WTC11 (cell line): ENCODE measurements around the gene CTDP1. TPM values are rescaled to one million over a fixed set of nuclear protein-coding genes. Genes with fewer than 3 reads are reported as not detected.

Experiments used
- ATAC-seq: fragments of 200-7000 bp; cut with Tn5 transposase; 2 replicates; pipeline ENCODE4 v1.10.0; 2021; ENCODE audit warnings: mild to moderate bottlenecking, moderate library complexity
- CTCF ChIA-PET: fragments of 300-600 bp; sonication (Branson Sonifier 250); formaldehyde crosslinking; loops from one replicate; lab custom pipeline; 2021; ENCODE audit warnings: antibody characterized with exemption; lab: Charles Lee
- POLR2A ChIA-PET: fragments of 350-600 bp; sonication (Branson Sonifier 250); formaldehyde crosslinking; loops from one replicate; lab custom pipeline; 2021; ENCODE audit warnings: antibody characterized with exemption; lab: Charles Lee
- DNase-seq: peaks from one replicate; pipeline ENCODE4 v3.0.0; 2021; ENCODE audit warnings: low spot score
- H3K27ac Mint-ChIP-seq: 2 replicates; pipeline ENCODE4 v1.8.0; 2021; ENCODE audit warnings: mixed read lengths
- H3K27me3 Mint-ChIP-seq: 2 replicates; pipeline ENCODE4 v1.8.0; 2021; ENCODE audit warnings: low read depth, mild to moderate bottlenecking, moderate library complexity, mixed read lengths
- H3K36me3 Mint-ChIP-seq: 2 replicates; pipeline ENCODE4 v1.8.0; 2021; ENCODE audit warnings: mixed read lengths
- H3K4me1 Mint-ChIP-seq: 2 replicates; pipeline ENCODE4 v1.8.0; 2022; ENCODE audit warnings: mixed read lengths
- H3K4me3 Mint-ChIP-seq: 2 replicates; pipeline ENCODE4 v1.8.0; 2021; ENCODE audit warnings: mild to moderate bottlenecking, moderate library complexity, mixed read lengths
- H3K9me3 Mint-ChIP-seq: 2 replicates; pipeline ENCODE4 v1.8.0; 2021; ENCODE audit warnings: mixed read lengths
- AFF4 ChIP-seq: sonication (generic); formaldehyde crosslinking; IDR thresholded peaks from 2 replicates; pipeline ENCODE4 v1.8.1; 2023; ENCODE audit warnings: mild to moderate bottlenecking, missing genetic modification reagents, borderline replicate concordance
- ATF2 ChIP-seq: sonication (generic); formaldehyde crosslinking; IDR thresholded peaks from 2 replicates; pipeline ENCODE4 v1.8.1; 2022; ENCODE audit warnings: low read depth, missing genetic modification reagents, borderline replicate concordance
- CDX4 ChIP-seq: fragments of 250-450 bp; sonication (Bioruptor Pico); IDR thresholded peaks from 2 replicates; pipeline ENCODE4 v1.9.0; 2021; ENCODE audit warnings: moderate library complexity, mild to moderate bottlenecking, inconsistent platforms, borderline replicate concordance
- ELF4 ChIP-seq: sonication (generic); formaldehyde crosslinking; IDR thresholded peaks from 2 replicates; pipeline ENCODE4 v1.8.1; 2022; ENCODE audit warnings: low read depth, mild to moderate bottlenecking, moderate library complexity, missing genetic modification reagents
- EMX1 ChIP-seq: fragments of 250-450 bp; sonication (Bioruptor Pico); IDR thresholded peaks from 2 replicates; pipeline ENCODE4 v1.8.0; 2021; ENCODE audit warnings: mild to moderate bottlenecking
- MLX ChIP-seq: sonication (generic); formaldehyde crosslinking; IDR thresholded peaks from 2 replicates; pipeline ENCODE4 v1.8.1; 2023; ENCODE audit warnings: mild to moderate bottlenecking, missing genetic modification reagents, moderate library complexity
- OVOL2 ChIP-seq: fragments of 250-450 bp; sonication (Bioruptor Pico); IDR thresholded peaks from 2 replicates; pipeline ENCODE4 v1.9.0; 2021; ENCODE audit warnings: mild to moderate bottlenecking, borderline replicate concordance
- PREB ChIP-seq: sonication (generic); formaldehyde crosslinking; IDR thresholded peaks from 2 replicates; pipeline ENCODE4 v1.8.1; 2022; ENCODE audit warnings: mild to moderate bottlenecking, missing genetic modification reagents, moderate library complexity, borderline replicate concordance
- RORB ChIP-seq: fragments of 250-450 bp; sonication (Bioruptor Pico); IDR thresholded peaks from 2 replicates; pipeline ENCODE4 v1.9.0; 2021; ENCODE audit warnings: mild to moderate bottlenecking
- STAT6 ChIP-seq: sonication (generic); formaldehyde crosslinking; conservative IDR thresholded peaks from 2 replicates; pipeline ENCODE4 v1.8.1; 2023; ENCODE audit warnings: mild to moderate bottlenecking, low read depth, missing genetic modification reagents, moderate library complexity
- TP53 ChIP-seq: sonication (generic); formaldehyde crosslinking; IDR thresholded peaks from 2 replicates; pipeline ENCODE4 v1.8.1; 2023; ENCODE audit warnings: mild to moderate bottlenecking, missing genetic modification reagents
- ZBTB43 ChIP-seq: sonication (generic); formaldehyde crosslinking; IDR thresholded peaks from 2 replicates; pipeline ENCODE4 v1.8.1; 2023; ENCODE audit warnings: mild to moderate bottlenecking, missing genetic modification reagents
- ZNF281 ChIP-seq: sonication (generic); formaldehyde crosslinking; IDR thresholded peaks from 2 replicates; pipeline ENCODE4 v1.8.0; 2023; ENCODE audit warnings: mild to moderate bottlenecking, missing genetic modification reagents
- total RNA-seq: library from RNA; stranded (reverse); gene quantifications from 3 replicates; pipeline ENCODE4 v1.2.3, GENCODE V29; 2021

The CTDP1 gene
- total RNA-seq, 1 experiment from 2014 or later, result 39.7 TPM

GRCh38 chr18:79771446-79772107 is 92.0 kb downstream of the CTDP1 start:
- peaks cover 11% of the 10 kb centered on the region for H3K27me3 Mint-ChIP-seq
- no peak overlapping the region for H3K4me3 Mint-ChIP-seq
- POLR2A ChIA-PET, result no interaction called here
- DNase-seq (peak; percentile 4), ATAC-seq (no peak)
- H3K27ac Mint-ChIP-seq, result no peak overlapping the region
- H3K9me3 Mint-ChIP-seq, result peaks cover 30% of the 10 kb centered on the region
- TF ChIP-seq ELF4, result no peak
- H3K36me3 Mint-ChIP-seq, result peaks cover 3% of the 10 kb centered on the region; the same call in 1 of the 2 replicates
- H3K4me1 Mint-ChIP-seq, result no peaks in the 10 kb centered on the region
- CTCF ChIA-PET, result no interaction called here

GRCh38 chr18:79772108-79772864 is 92.7 kb downstream of the CTDP1 start:
- no peak overlapping the region for H3K27ac Mint-ChIP-seq
- no peaks in the 10 kb centered on the region for H3K4me1 Mint-ChIP-seq
- DNase-seq (peak; percentile 8), ATAC-seq (no peak)
- peaks cover 11% of the 10 kb centered on the region for H3K27me3 Mint-ChIP-seq
- ChIA-PET POLR2A (no interaction called here), CTCF (no interaction called here)
- H3K9me3 Mint-ChIP-seq, result peaks cover 32% of the 10 kb centered on the region
- peaks cover 2% of the 10 kb centered on the region; the same call in 1 of the 2 replicates for H3K36me3 Mint-ChIP-seq
- no peak overlapping the region for H3K4me3 Mint-ChIP-seq
- TF ChIP-seq ATF2 (CRISPR knock-in tag), result no peak
- TF ChIP-seq MLX (CRISPR knock-in tag), result no peak
- no peak for TF ChIP-seq ZNF281 (CRISPR knock-in tag)
- no peak for TF ChIP-seq AFF4 (CRISPR knock-in tag)
- TF ChIP-seq PREB (CRISPR knock-in tag), result no peak
- TF ChIP-seq OVOL2 (CRISPR knock-in tag), result no peak
- TF ChIP-seq ZBTB43 (CRISPR knock-in tag), result no peak
- no peak for TF ChIP-seq CDX4 (CRISPR knock-in tag)
- no peak for TF ChIP-seq RORB (CRISPR knock-in tag)
- no peak for TF ChIP-seq TP53 (CRISPR knock-in tag)
- TF ChIP-seq STAT6 (CRISPR knock-in tag), result no peak
- no peak for TF ChIP-seq EMX1 (CRISPR knock-in tag)
